OCI-M2 (cell line): ENCODE measurements around the gene PJA2.

ENCODE experiments used
- DNase-seq: peaks from one replicate; lab custom pipeline; 2025; ENCODE audit not compliant: unreplicated experiment; lab: John Stamatoyannopoulos, UW

PJA2 gene

GRCh38 chr5:109408991-109409843 lies 557 bp downstream of the PJA2 start:
- DNase-seq: no peak

GRCh38 chr5:109407913-109408312 lies 1.9 kb downstream of the PJA2 start:
- no peak for DNase-seq

- DNase-seq: no peak
Measured at GRCh38 chr5:109406719-109407118, 3.1 kb downstream of the PJA2 start.

GRCh38 chr5:109404428-109404960 lies 5.3 kb downstream of the PJA2 start:
- no peak for DNase-seq

- DNase-seq: no peak
Measured at GRCh38 chr5:109403469-109403868, 6.3 kb downstream of the PJA2 start.

GRCh38 chr5:109399092-109399759 lies 10.5 kb downstream of the PJA2 start:
- no peak for DNase-seq

- no peak for DNase-seq
Measured at GRCh38 chr5:109396965-109397364, 12.8 kb downstream of the PJA2 start.

- no peak for DNase-seq
Measured at GRCh38 chr5:109394806-109395205, 15.0 kb downstream of the PJA2 start.

- no peak for DNase-seq
Measured at GRCh38 chr5:109390188-109390587, 19.6 kb downstream of the PJA2 start.

- DNase-seq: no peak
Measured at GRCh38 chr5:109388407-109388806, 21.4 kb downstream of the PJA2 start.

- no peak for DNase-seq
Measured at GRCh38 chr5:109387408-109387974, 22.3 kb downstream of the PJA2 start.

GRCh38 chr5:109378095-109378494 lies 31.7 kb downstream of the PJA2 start:
- no peak for DNase-seq

- DNase-seq: no peak
Measured at GRCh38 chr5:109374625-109375024, 35.1 kb downstream of the PJA2 start.

GRCh38 chr5:109373932-109374331 lies 35.8 kb downstream of the PJA2 start:
- no peak for DNase-seq

GRCh38 chr5:109370343-109370742 lies 39.4 kb downstream of the PJA2 start:
- DNase-seq: no peak

- DNase-seq: no peak
Measured at GRCh38 chr5:109365653-109366052, 44.1 kb downstream of the PJA2 start.

GRCh38 chr5:109364977-109365376 lies 44.8 kb downstream of the PJA2 start:
- no peak for DNase-seq

GRCh38 chr5:109359642-109360041 lies 50.1 kb downstream of the PJA2 start:
- DNase-seq: no peak

GRCh38 chr5:109357807-109358206 lies 52.0 kb downstream of the PJA2 start:
- no peak for DNase-seq

GRCh38 chr5:109354761-109355160 lies 55.0 kb downstream of the PJA2 start:
- no peak for DNase-seq

GRCh38 chr5:109351988-109352864 lies 57.5 kb downstream of the PJA2 start:
- DNase-seq: no peak
